Stimulated activated CD4-positive, alpha-beta T cell treated with anti-CD3 and anti-CD28 coated beads, Interleukin-1b, Interleukin-23, amount 100 ng/mL, for 4 hours (primary cell): ENCODE results near the gene SLC20A1.
"Not testable (repeated sequence)": the region's sequence is repeated elsewhere in the genome, so short reads cannot be mapped to it uniquely, and the experiment has no call there.

Source experiments
- DNase-seq, 2 donors: peaks; one replicate each; pipeline ENCODE4 v3.0.0-alpha.2; 2020; ENCODE audit warnings: low read depth in 2 of 2

SLC20A1 gene

DNA sequence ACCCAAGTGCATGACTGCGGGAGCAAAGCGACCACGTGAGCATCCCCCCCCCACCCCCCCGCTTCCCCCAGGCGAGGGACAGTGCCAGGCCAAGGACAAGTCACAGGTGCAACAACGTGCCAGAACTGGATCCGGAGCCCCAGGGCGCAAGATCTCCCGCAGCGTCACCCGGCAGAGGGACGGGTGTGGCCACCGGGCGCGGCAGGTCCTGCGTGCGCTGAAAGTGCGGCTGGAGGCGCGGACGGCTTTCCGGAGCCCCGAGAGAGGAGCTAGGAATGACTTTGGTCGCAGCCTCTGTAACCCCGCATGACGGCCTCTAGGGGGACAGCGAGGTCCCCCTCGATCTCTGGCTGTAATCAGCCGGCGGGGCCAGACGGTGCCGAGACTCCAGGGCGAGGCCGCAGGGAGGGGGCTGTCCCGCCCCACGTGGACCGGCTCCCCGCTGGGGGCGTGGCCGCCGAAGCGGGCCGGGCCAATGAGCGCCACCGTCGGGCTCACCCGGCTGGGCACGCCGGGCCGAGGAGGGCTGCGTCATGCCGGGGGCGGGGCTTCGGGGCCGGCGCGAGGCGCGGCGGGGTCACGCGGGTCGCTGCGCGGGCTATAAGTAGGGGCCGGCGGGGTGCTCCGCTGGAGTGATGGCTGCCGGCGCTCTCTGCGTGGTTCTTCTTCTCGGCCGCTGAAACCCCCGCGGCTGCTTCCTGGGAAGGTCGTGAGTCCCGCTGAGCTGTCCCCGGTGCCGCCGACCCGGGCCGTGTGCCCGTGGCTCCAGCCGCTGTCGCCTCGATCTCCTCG lies at the start of gene SLC20A1:
TSS of gene SLC20A1 (plus strand) at position 630 of the 792 bp plus-strand sequence. CDS start 890 bp downstream, outside the sequence.
- peak; percentile 98 to 99 for DNase-seq

- DNase-seq = no peak
Observed at GRCh38 chr2:112597537-112598322, 48.0 kb upstream of the SLC20A1 start.

- DNase-seq = no peak
Observed at GRCh38 chr2:112600634-112601033, 45.1 kb upstream of the SLC20A1 start.

DNA sequence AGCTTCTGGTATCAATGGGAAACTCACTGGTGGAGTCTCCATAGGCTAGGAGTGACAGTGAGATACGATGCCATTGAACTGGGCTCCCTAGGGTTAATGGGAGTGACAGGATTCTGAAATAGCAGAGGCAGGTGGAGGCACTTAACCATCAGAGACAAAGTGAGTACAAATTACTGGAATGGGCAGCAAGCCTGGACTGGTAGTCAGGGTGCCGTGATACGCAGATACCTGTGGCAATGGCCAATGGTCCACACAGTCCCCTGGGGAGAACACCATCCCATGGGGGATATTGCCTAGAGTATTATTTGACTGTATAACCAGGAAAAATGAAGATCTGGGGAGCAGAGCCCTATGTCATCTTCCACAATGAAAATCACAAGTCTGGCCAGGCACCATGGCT lies 44.0 kb upstream of the SLC20A1 start:
- no peak for DNase-seq

DNA sequence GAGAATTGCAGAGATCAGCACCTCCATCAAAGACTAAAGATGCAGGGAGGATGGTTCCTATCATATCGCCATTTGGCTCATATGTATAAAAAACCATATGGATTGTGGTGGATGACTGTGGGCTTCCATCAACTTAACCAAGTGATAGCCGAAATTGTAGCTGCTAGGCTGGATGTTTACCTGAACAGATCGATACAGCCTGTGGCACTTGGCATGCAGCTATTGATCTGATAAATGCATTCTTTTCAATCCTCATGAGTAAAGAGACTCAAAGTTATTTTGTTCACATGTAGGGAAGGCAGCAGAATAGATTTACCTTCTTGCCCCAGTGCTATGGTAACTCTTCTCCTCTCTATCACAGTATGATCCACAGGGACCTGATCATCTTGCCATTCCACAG lies 42.8 kb upstream of the SLC20A1 start:
- DNase-seq = no peak

GRCh38 chr2:112603731-112604130 lies 42.0 kb upstream of the SLC20A1 start:
- DNase-seq = no peak

- no peak for DNase-seq
Observed at GRCh38 chr2:112604952-112605351, 40.8 kb upstream of the SLC20A1 start.

DNA sequence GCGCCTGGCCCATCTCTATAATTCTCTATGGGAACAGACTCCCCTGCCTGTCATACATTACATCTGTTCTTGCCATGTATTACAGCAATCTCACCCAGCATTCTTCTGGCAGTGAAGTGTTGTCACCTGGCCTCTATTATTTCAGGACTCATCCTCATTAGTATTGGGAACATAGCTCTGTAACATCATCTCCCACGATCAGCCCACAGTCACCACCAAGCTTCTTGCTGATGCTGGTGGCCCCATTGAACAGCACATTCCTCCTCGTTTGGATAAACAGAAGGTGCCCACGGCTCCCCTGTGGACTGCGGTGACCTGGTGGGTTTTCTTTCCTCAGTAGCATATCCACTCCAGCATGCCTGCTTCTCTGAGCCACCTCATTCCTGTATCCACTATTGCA lies 39.8 kb upstream of the SLC20A1 start:
- no peak for DNase-seq

- DNase-seq = no peak
Observed at GRCh38 chr2:112606547-112606946, 39.2 kb upstream of the SLC20A1 start.

DNA sequence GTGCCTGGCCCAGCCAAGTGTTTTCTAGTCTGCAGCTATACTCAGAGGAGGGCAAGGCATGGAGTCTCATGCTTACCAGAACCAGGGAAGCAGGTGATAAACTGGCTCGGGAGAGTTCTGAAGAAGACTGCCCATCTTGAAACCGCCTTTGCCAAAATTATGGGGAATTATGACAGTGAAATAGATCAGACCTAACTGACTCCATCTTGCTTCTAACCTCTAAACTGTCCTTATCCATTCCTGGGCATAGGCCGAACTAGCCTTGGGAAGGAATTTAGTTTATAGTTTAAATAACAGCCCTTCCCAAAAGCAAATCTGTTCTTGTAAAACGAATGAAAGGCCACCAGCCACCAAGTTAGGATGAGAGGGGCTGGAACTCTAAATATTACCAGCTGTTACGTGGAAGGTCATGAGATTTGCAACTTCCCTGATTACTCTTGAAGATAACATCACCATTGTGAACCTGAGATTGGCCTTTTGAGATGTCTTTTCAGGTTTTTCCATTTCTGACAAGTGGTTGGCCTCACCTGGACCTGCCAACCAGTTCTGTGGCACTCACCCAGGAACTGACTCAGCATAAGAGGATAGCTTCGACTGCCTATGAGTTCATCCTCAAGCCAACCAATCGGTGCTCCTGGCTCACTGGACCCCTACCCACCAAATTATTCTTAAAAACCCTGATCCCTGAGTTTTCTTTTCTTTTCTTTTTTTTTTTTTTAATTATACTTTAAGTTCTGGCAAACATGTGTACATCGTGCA lies 37.9 kb upstream of the SLC20A1 start:
- no peak for DNase-seq

DNA sequence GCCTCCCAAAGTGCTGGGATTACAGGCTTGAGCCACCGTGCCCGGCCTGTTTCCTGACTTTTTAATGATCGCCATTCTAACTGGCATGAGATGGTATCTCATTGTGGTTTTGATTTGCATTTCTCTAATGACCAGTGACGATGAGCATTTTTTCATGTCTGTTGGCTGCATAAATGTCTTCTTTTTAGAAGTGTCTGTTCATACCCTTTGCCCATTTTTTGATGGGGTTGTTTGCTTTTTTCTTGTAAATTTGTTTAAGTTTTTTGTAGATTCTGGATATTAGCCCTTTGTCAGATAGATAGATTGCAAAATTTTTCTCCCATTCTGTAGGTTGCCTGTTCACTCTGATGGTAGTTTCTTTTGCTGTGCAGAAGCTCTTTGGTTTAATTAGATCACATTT lies 36.4 kb upstream of the SLC20A1 start:
- not testable (repeated sequence) for DNase-seq

GRCh38 chr2:112612283-112612682 lies 33.5 kb upstream of the SLC20A1 start:
- not testable (repeated sequence) for DNase-seq

GRCh38 chr2:112614201-112614840 lies 31.4 kb upstream of the SLC20A1 start:
- DNase-seq = no peak

DNA sequence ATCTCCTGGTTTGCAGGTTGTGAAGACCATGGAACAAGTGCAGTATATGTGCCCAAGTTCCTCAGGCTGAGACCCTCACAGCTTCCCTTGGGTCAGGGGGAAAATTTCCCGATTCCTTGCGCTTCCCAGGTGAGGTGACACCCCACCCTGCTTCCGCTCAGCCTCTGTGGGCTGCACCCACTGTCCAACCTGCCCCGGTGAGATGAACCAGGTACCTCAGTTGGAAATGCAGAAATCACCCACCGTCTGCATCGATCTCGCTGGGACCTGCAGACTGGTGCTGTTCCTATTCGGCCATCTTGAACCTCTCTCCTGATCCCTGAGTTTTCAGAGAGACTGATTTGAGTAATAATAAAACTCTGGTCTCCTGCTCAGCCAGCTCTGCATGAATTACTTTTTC lies 30.7 kb upstream of the SLC20A1 start:
- no peak for DNase-seq

DNA sequence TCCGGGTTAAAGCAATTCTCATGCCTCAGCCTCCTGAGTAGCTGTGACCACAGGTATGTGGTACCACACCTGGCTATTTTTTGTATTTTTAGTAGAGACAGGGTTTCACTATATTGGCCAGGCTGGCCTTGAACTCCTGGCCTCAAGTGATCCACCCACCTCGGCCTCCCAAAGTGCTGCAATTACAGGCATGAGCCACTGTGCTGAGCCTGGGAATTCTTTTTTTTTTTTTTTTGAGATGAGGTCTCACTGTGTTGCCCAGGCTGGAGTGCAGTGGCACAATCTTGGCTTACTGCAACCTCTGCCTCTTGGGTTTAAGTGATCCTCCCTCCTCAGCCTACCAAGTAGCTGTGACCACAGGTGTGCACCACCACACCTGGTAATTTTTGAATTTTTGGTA lies 29.9 kb upstream of the SLC20A1 start:
- DNase-seq = not testable (repeated sequence)

DNA sequence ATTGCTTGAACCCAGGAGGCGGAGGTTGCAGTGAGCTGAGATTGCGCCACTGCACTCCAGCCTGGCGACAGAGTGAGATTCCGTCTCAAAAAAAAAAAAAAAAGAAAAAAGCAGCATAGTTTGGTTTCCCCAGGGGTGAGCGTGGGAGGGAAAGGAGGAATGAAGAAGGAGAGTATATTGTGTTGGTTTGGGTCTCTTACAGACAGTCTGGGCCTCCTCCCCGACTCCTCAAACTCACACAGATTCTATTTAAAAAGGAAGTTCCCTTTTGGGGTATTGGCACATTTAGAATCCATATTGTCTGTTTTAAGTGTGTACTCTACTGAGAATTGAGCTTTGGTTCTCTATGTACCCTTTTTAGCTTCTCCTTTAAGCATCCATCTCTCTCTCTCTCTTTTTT lies 27.4 kb upstream of the SLC20A1 start:
- no peak for DNase-seq

DNA sequence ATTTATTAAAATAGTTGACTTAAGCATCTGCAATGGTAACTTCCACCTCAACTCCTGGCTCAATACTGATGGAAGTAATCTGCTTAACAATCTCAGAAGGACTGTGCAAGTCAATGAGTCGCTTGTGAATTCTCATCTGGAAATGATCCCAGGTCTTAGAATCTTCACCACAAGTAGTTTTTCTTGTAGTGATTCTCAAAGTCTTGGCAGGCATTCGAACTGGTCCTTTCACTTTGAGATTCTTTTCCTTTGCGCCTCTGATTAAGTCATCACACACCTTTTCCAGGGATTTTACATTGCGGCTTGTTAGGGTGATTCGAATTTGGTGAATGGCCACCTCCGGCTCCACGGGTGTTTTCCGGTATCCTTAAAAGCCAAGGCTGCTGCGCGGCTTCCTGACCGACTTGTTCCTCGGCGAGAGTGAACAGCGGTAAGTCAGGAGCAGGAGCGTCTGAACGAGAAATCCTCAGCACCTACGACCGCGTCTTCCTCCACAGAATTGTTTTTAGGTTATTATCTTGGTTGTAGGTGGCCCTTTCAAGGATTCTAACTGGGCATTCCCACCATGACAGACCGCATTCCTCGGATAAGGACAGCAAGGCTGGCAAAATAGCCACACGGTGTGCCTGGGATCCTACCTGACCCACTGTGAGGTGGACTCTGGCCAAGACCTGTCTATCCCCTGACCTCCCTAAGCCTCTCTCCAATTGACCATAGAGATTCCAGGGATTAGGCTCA lies 23.8 kb upstream of the SLC20A1 start:
- DNase-seq = no peak

DNA sequence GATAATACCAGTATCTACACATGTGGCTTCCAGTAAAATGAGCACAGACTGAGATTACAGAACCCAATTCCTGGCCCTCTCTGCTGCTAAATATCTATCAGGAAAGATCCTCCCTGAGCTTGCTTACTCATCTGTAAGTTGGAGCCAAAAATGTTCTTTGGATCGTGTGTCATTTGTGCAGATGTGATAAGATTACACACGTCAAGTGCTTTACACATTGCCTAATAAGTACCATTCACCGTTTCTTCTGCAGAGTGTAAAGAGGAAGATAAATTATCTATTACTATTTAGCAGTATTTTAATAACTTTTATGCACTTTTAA lies 23.2 kb upstream of the SLC20A1 start:
- no peak for DNase-seq

- DNase-seq = peak; percentile 48 to 62
Observed at GRCh38 chr2:112623913-112624777, 21.6 kb upstream of the SLC20A1 start.

DNA sequence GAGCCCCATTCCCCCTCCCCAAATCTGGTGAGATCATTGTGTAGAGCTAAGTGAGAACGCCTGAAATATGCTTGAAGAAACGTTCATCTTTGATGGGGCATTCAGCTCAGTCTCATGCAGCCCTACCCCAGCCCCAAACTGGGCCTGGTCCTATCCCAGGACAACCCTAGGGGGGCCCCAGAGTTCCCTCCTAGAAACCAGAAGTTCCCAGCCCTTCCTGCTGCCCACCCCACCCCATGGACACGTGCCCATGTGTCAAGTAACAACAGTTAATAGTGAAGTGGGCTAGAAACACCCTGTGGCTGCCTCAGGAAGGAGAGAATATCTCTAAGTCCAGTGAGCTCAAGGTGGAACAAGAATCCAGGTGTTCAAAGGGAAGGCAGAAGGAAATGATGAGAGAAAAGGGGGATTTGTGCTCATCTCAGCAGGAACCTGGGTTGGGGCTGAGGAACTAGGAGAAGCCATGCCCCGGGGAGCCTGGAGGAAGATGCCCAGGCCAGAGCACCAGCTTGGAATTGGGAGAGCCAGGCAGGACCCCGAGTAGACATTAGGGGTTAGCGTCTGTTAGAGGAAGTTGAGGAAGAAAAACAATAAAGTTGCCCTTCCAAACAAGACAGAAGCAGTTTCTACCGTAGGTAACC lies 20.1 kb upstream of the SLC20A1 start:
- no peak for DNase-seq
